WTC11 (cell line): Measurements from ENCODE around the gene RECK.

ENCODE experiments used
- CREM ChIP-seq: sonication (generic); formaldehyde crosslinking; IDR thresholded peaks from 2 replicates; pipeline ENCODE4 v1.8.1; 2022; ENCODE audit warnings: mild to moderate bottlenecking, missing genetic modification reagents, moderate library complexity
- CTCF ChIP-seq: fragments of 200-600 bp; IDR thresholded peaks from 2 replicates; pipeline ENCODE4 v1.8.0; 2022; ENCODE audit warnings: antibody characterized with exemption
- FOXJ3 ChIP-seq: sonication (generic); formaldehyde crosslinking; IDR thresholded peaks from 2 replicates; pipeline ENCODE4 v1.9.0; 2021; ENCODE audit warnings: missing genetic modification reagents, mild to moderate bottlenecking, borderline replicate concordance
- MYBL2 ChIP-seq: sonication (generic); formaldehyde crosslinking; IDR thresholded peaks from 2 replicates; pipeline ENCODE4 v1.8.1; 2023; ENCODE audit warnings: mild to moderate bottlenecking, moderate library complexity, missing genetic modification reagents
- NR2C2 ChIP-seq: sonication (generic); formaldehyde crosslinking; IDR thresholded peaks from 2 replicates; pipeline ENCODE4 v1.8.0; 2022; ENCODE audit warnings: mild to moderate bottlenecking, missing genetic modification reagents
- ZNF121 ChIP-seq: sonication (generic); formaldehyde crosslinking; IDR thresholded peaks from 2 replicates; pipeline ENCODE4 v1.8.0; 2023; ENCODE audit warnings: missing genetic modification reagents
- TF ChIP-seq, protein P1 (sequence below): sonication (generic); formaldehyde crosslinking; IDR thresholded peaks from 2 replicates; pipeline ENCODE4 v1.8.1; 2022; ENCODE audit warnings: mild to moderate bottlenecking, moderate library complexity, missing genetic modification reagents
- TF ChIP-seq, protein P2 (sequence below): sonication (generic); formaldehyde crosslinking; IDR thresholded peaks from 2 replicates; pipeline ENCODE4 v1.8.1; 2022; ENCODE audit warnings: low read depth, mild to moderate bottlenecking, moderate library complexity, missing genetic modification reagents, borderline replicate concordance
- TF ChIP-seq, protein P3 (sequence below): sonication (generic); formaldehyde crosslinking; IDR thresholded peaks from 2 replicates; pipeline ENCODE4 v1.8.0; 2022; ENCODE audit warnings: mild to moderate bottlenecking, missing genetic modification reagents

GRCh38 chr9:36049408-36049807, 12.7 kb downstream of the RECK start:
- TF ChIP-seq CTCF (no peak), MYBL2 (CRISPR knock-in tag) (no peak), ZNF121 (no peak), NR2C2 (CRISPR knock-in tag) (no peak), FOXJ3 (CRISPR knock-in tag) (no peak), CREM (no peak)
- TF ChIP-seq, protein P1, sequence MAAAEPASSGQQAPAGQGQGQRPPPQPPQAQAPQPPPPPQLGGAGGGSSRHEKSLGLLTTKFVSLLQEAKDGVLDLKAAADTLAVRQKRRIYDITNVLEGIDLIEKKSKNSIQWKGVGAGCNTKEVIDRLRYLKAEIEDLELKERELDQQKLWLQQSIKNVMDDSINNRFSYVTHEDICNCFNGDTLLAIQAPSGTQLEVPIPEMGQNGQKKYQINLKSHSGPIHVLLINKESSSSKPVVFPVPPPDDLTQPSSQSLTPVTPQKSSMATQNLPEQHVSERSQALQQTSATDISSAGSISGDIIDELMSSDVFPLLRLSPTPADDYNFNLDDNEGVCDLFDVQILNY (CRISPR knock-in tag) = no peak
- TF ChIP-seq, protein P2, sequence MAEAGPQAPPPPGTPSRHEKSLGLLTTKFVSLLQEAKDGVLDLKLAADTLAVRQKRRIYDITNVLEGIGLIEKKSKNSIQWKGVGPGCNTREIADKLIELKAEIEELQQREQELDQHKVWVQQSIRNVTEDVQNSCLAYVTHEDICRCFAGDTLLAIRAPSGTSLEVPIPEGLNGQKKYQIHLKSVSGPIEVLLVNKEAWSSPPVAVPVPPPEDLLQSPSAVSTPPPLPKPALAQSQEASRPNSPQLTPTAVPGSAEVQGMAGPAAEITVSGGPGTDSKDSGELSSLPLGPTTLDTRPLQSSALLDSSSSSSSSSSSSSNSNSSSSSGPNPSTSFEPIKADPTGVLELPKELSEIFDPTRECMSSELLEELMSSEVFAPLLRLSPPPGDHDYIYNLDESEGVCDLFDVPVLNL (CRISPR knock-in tag) = no peak
- TF ChIP-seq, protein P3, sequence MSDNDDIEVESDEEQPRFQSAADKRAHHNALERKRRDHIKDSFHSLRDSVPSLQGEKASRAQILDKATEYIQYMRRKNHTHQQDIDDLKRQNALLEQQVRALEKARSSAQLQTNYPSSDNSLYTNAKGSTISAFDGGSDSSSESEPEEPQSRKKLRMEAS (CRISPR knock-in tag) = no peak
